ENCODE measurements around the gene ZCCHC2. TPM values are rescaled to one million over a fixed set of nuclear protein-coding genes. Genes with fewer than 3 reads are reported as not detected.

ZCCHC2 gene
- total RNA-seq, 2 donors from 2014 or later, result 19.0 to 24.1 TPM

DNA sequence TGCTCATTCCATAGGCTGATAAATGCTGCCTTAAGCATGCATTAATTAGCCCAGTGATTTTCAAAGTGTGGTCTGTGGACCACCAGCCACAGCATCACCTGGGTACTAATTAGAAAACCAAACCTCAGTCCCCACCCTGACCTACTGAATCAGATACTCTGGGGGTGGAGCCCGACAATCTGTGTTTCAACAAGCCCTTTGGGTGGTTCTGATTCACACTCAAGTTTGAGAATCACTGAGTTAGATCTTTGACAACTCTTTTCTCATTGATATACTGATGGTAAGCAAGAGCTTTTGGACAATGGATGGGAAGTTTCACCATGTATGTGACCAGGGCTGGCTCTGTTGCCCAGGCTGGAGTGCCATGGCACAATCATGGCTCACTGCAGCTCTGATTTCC lies 95.9 kb downstream of the ZCCHC2 start:
- intact Hi-C loops (cut with DNase I), result no loop called here
- no peak for ATAC-seq
- DNase-seq, result no peak

DNA sequence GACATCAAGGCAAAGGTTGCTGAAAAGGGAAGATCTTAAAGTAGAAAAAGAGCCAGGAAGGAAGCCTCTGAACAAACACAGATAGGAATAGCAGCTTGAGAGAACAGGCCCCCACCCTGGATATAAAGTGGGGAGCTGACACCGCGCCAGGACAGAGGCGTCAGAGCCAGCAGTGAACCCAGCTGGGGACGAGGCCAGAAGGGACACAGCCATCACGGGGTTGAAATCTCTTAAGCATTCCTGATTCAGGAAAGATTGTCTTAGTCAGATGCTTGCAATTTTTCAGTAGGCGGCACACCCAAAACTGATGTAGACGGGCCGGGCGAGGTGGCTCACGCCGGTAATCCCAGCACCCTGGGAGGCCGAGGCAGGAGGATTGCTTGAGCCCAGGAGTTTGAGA lies 98.7 kb downstream of the ZCCHC2 start:
- ATAC-seq (peak in 1 of 2 donors; percentile 81), DNase-seq (peak; percentile 62)
- intact Hi-C loops (cut with DNase I), result no loop called here

DNA sequence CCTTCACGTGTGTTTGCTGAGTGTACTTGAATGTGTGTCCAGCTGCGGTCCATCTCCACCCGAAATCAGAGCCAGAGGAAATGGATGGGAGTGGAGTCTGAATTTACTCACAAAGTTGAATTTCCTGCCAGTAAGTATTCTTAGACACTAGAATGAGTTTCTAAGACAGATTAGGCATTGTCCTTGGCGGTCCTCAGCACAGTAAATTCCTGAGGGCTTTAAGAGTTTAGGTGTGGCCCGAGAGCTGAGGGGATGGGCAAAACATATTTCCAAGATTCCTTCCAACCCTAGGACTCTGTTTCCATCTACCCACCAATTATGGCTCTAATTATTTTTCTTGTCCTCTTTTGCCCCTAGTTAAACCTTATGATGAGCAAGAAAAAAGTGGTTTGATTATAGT lies 102.2 kb downstream of the ZCCHC2 start:
- intact Hi-C loops (cut with DNase I), result no loop called here
- ATAC-seq, result peak; percentile 30 to 78
- no peak for DNase-seq

Other genes with a start within 250 kb of the ZCCHC2 start
- 1 to 10 TPM; 2.9 to 3.6 TPM for gene TNFRSF11A, start 197.7 kb upstream of the ZCCHC2 start, total RNA-seq
- gene PHLPP1, start 192.5 kb downstream of the ZCCHC2 start, total RNA-seq, result 1 to 10 TPM; 5.0 to 8.6 TPM

Measured in left cardiac atrium (tissue), 4 donors.